ENCODE data around the gene MAJIN.

GRCh38 chr11:64924910-64925284, 47.0 kb downstream of the MAJIN start:
- no peak for TF ChIP-seq EZH2 (IDR thresholded peaks at IDR 0.05)
- TF ChIP-seq POLR2AphosphoS5 (IDR thresholded peaks at IDR 0.05; ENCODE audit: borderline replicate concordance, low read depth, low read length): no peak
